ENCODE results near the gene HLA-A. TPM values are rescaled to one million over a fixed set of nuclear protein-coding genes. Genes with fewer than 3 reads are reported as not detected.

HLA-A gene
- total and polyA plus RNA-seq, 9 of the 15 experiments (the other 6 are each of a cell fraction or from before 2014, with no cell fraction given), result 0.46 to 3.3 TPM; not detected in 7

GRCh38 chr6:29908710-29909109, 33.6 kb upstream of the HLA-A start:
- ChIA-PET POLR2A (no interaction called here), CTCF (ENCODE audit: low intra/inter-chr PET ratio) (no interaction called here)
- Histone ChIP-seq H3K79me2 (ENCODE audit: control insufficient read depth, insufficient read depth, low read length) (no peaks in the 10 kb centered on the region), H4K20me1 (replicated peaks; ENCODE audit: control insufficient read depth, insufficient read depth, low read length) (no peaks in the 10 kb centered on the region), H3K4me3 (no peak overlapping the region), H3K27ac (ENCODE audit: extremely low read depth, low read depth, low read length) (no peak overlapping the region), H3K4me2 (ENCODE audit: insufficient read depth, low read length) (no peak overlapping the region), H3K36me3 (ENCODE audit: control insufficient read depth, insufficient read depth, low read length) (no peaks in the 10 kb centered on the region), H3K9ac (ENCODE audit: insufficient read depth in 1 of 2, low read depth in 2 of 2, low read length in 2 of 2) (no peak overlapping the region), H3K9me3 (replicated peaks; ENCODE audit: control insufficient read depth, insufficient read depth, low read depth, low read length) (no peaks in the 10 kb centered on the region), H3K4me1 (replicated peaks in 1 of 2; ENCODE audit: control insufficient read depth in 2 of 2, insufficient read depth in 2 of 2, low read length in 2 of 2) (no peaks in the 10 kb centered on the region), H3K27me3 (ENCODE audit: control insufficient read depth in 2 of 2, insufficient read depth in 2 of 2, low read length in 2 of 2) (peaks cover 12 to 31% of the 10 kb centered on the region in 2 experiments; a peak in 4 of 5 replicates), H3K9me1 (ENCODE audit: control insufficient read depth, insufficient read depth, low read length) (no peaks in the 10 kb centered on the region), H2AFZ (ENCODE audit: low read depth, low read length) (no peak overlapping the region)
- no peak for ATAC-seq
- no peak for DNase-seq (ENCODE audit: extremely low read depth in 1 of 4, low spot score in 3 of 4)
- in situ Hi-C loops (cut with MboI) (loop anchor here (5.0 kb wide), 1 partner anchor 46 kb away; no protein-coding TSS in a partner anchor), intact Hi-C loops (cut with micrococcal nuclease) (no loop called here)
- no peak for FAIRE-seq
- TF ChIP-seq ZNF639 (CRISPR knock-in tag; conservative IDR thresholded peaks at IDR 0.05 in 1 of 2, IDR thresholded peaks at IDR 0.05 in 1 of 2) (no peak), CEBPZ (IDR thresholded peaks at IDR 0.05; ENCODE audit: borderline replicate concordance, low read depth, low read length) (no peak), FOXP1 (CRISPR knock-in tag; IDR thresholded peaks at IDR 0.05) (no peak), ZNF318 (IDR thresholded peaks at IDR 0.05; ENCODE audit: borderline replicate concordance in 1 of 2, low read depth in 1 of 2) (no peak), ZEB2 (IDR thresholded peaks at IDR 0.05) (no peak)
- whole genome bisulfite sequencing (ENCODE audit: insufficient coverage, low coverage, missing lambda C conversion rate), result 7% methylated on average over 6 of the region's 6 CpGs
- no TSS peak for BruUV-seq (replicated peaks)
